Tibial artery (tissue), 4 donors: ENCODE measurements around the gene CDH4.

Experiments
- DNase-seq, 2 donors: peaks; one replicate each; pipeline ENCODE4 v3.0.0-alpha.2; 2019
- H3K27ac ChIP-seq, 2 donors: fragments of 200-600 bp; sonication (generic) in 1 of 2; 1 replicate in 1 of 2; 2 replicates in 1 of 2; pipeline ENCODE4 v1.5.1; 2018 to 2019; ENCODE audit warnings: mild to moderate bottlenecking in 1 of 2
- H3K27me3 ChIP-seq, 2 donors: fragments of 200-600 bp; sonication (generic) in 1 of 2; one replicate each; pipeline versions ENCODE4 v1.5.1 to v1.6.0; 2016 to 2019
- H3K36me3 ChIP-seq, 3 donors: fragments of 200-600 bp; sonication (generic) in 2 of 3; one replicate each; pipeline ENCODE4 v1.5.1; 2016 to 2019; ENCODE audit warnings: mild to moderate bottlenecking in 2 of 3
- H3K4me1 ChIP-seq, 4 donors: fragments of 200-600 bp; sonication (generic) in 2 of 4; 1 replicate in 3 of 4; 2 replicates in 1 of 4; pipeline ENCODE4 v1.5.1; 2016 to 2019
- H3K4me3 ChIP-seq, 2 donors: fragments of 200-600 bp; sonication (generic) in 1 of 2; 1 replicate in 1 of 2; 2 replicates in 1 of 2; pipeline ENCODE4 v1.5.1; 2018 to 2019; ENCODE audit warnings: mild to moderate bottlenecking in 2 of 2
- H3K9me3 ChIP-seq, 3 donors: fragments of 200-600 bp; sonication (generic) in 1 of 3; one replicate each; pipeline ENCODE4 v1.5.1; 2016 to 2019
- intact Hi-C: fragments of 100-400 bp; cut with DNase I; formaldehyde crosslinking; loops from one replicate; pipeline ENCODE4 v1.15.0; 2023; ENCODE audit warnings: low total_unique reads
- TF ChIP-seq, protein P1 (sequence below), 2 experiments: fragments of 200-600 bp in 1 of 2; fragments of 450-650 bp in 1 of 2; IDR thresholded peaks; one replicate each; pipeline ENCODE4 v1.5.1; 2017 to 2019; ENCODE audit warnings: antibody characterized with exemption in 2 of 2, mild to moderate bottlenecking in 1 of 2, moderate library complexity in 1 of 2

The CDH4 gene

DNA sequence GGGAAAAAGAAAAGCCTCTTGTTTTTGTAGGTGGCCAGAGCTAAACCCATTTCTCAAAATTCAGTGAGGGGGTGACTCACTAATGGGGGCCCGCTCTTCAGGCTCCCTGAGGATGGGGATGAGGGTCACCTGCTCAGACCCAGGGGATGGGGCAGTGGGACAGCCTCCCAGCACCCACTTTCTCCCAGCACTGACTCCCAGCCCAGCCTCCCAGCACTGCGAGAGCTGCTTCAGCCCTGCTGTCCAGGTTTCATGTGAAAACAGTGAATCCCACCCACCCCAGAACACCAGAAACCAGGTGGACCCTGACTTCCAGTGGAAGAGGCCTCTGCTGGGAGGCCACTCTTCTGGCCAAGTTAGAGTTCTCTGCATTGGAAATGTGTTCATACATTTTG, 362.6 kb downstream of the CDH4 start:
- TF ChIP-seq, protein P1, sequence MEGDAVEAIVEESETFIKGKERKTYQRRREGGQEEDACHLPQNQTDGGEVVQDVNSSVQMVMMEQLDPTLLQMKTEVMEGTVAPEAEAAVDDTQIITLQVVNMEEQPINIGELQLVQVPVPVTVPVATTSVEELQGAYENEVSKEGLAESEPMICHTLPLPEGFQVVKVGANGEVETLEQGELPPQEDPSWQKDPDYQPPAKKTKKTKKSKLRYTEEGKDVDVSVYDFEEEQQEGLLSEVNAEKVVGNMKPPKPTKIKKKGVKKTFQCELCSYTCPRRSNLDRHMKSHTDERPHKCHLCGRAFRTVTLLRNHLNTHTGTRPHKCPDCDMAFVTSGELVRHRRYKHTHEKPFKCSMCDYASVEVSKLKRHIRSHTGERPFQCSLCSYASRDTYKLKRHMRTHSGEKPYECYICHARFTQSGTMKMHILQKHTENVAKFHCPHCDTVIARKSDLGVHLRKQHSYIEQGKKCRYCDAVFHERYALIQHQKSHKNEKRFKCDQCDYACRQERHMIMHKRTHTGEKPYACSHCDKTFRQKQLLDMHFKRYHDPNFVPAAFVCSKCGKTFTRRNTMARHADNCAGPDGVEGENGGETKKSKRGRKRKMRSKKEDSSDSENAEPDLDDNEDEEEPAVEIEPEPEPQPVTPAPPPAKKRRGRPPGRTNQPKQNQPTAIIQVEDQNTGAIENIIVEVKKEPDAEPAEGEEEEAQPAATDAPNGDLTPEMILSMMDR (IDR thresholded peaks at IDR 0.05) = no peak
- Histone ChIP-seq H3K9me3 (peaks cover 0 to 4% (median 0%) of the 10 kb centered on the region in 3 donors), H3K27ac (no peak overlapping the region), H3K27me3 (peaks cover 0 to 4% of the 10 kb centered on the region in 2 donors), H3K4me3 (no peak overlapping the region), H3K36me3 (no peaks in the 10 kb centered on the region), H3K4me1 (no peaks in the 10 kb centered on the region)
- no peak for DNase-seq
- intact Hi-C loops = no loop called here

DNA sequence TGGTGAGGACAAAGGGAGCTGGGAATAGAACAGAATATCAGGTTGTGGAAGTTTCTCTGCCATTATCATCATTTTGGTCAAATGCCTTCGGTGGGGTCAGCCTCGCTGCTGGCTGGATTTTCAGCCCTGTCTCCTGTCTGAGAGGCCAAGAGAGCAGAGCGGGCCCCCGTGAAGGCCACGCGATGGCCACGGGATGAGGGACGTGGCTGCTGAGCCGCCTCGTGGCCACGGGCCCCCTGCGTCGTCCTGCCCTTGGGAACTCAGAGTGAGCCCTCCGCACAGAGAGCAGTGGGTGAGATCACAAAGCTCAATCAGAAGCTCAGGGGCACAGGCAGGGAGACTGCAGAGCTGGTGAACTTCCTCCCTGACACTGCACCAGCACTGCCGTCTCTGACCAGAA, 363.7 kb downstream of the CDH4 start:
- Histone ChIP-seq H3K27ac (no peak overlapping the region), H3K27me3 (peaks cover 0 to 4% of the 10 kb centered on the region in 2 donors), H3K4me3 (no peak overlapping the region), H3K36me3 (no peaks in the 10 kb centered on the region), H3K4me1 (no peaks in the 10 kb centered on the region), H3K9me3 (peaks cover 0 to 4% (median 0%) of the 10 kb centered on the region in 3 donors)
- DNase-seq = no peak
- intact Hi-C loops = no loop called here
- TF ChIP-seq, protein P1 (IDR thresholded peaks at IDR 0.05) = no peak

DNA sequence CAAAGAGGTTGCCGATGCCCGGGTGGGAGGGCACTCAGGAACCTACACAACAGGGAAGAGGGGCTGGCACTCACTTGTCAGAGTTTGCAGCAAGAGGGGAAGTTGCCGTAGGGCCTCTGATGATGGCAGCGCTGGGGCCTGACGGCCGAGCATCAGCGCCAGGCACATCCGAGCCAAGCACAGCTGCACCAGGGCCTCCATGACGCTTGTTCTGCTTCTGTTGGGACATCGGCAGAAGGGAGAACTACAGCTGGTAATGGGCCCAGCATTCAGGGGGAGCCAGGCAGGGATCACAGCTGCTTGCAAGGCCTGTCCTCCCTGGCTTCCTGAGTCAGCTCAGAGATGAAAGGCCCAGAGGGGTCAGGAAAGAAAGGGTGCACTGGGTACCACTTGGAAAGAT, 367.7 kb downstream of the CDH4 start:
- Histone ChIP-seq H3K4me3 (no peak overlapping the region), H3K4me1 (no peaks in the 10 kb centered on the region), H3K9me3 (no peaks in the 10 kb centered on the region), H3K36me3 (no peaks in the 10 kb centered on the region), H3K27me3 (peaks cover 0 to 2% of the 10 kb centered on the region in 2 donors), H3K27ac (no peak overlapping the region)
- intact Hi-C loops = no loop called here
- TF ChIP-seq, protein P1 (IDR thresholded peaks at IDR 0.05) = no peak
- DNase-seq = no peak

DNA sequence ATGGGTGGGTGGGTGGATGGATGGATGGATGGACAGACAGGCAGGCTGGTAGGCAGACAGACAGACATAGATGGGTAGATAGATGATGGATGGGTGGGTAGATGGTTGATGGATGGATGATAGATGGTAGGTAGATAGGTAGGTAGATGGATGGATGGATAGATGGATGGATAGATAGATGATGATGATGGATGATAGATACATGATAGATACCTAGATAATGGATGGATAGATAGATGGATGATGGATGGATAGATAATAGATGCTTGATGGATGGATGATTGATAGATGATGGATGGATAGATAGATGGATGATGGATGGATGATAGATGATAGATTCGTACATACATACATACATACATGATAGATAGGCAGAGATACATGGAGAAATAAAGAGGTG, 368.1 kb downstream of the CDH4 start:
- TF ChIP-seq, protein P1 (IDR thresholded peaks at IDR 0.05) = no peak
- H3K4me1 ChIP-seq = no peaks in the 10 kb centered on the region
- no peaks in the 10 kb centered on the region for H3K36me3 ChIP-seq
- H3K27me3 ChIP-seq = peaks cover 0 to 2% of the 10 kb centered on the region in 2 donors
- H3K9me3 ChIP-seq = no peaks in the 10 kb centered on the region
- intact Hi-C loops = no loop called here
- no peak overlapping the region for H3K27ac ChIP-seq
- DNase-seq = no peak
- no peak overlapping the region for H3K4me3 ChIP-seq

DNA sequence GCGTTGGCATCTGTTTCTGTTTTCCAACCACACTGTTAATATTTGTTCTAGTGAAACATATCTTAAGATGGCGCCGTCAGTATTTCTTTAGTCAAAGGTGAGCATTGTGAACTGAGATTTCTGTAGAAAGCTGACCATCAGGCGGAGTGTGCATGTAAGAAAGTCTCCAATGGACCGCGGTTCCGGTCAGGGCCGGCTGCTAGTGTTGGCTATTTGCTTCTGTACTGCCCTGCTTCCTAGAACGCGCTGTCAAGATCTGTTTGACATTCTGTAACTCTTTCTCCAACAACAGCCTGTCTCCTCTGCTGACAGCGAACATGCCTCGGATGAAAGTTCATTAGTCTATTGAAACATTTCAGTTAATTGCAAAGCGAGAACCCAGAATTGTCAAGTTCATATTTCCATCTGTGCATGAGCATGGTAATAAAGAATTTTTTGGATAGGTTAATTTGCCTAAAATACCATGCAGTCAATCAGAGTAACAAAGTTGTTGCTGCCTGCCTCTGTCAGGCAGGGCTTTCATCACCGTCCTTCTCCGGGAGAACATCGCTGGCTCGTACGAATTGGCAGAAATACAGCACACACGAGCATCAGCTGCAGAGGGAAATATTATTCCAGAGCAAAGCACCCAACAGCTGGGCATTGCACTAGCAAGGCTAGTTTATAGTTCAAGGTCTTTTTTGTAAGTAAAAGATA, 369.1 kb downstream of the CDH4 start:
- Histone ChIP-seq H3K36me3 (no peaks in the 10 kb centered on the region), H3K27me3 (peaks cover 0 to 2% of the 10 kb centered on the region in 2 donors), H3K9me3 (no peaks in the 10 kb centered on the region), H3K4me3 (no peak overlapping the region), H3K27ac (no peak overlapping the region), H3K4me1 (no peaks in the 10 kb centered on the region)
- TF ChIP-seq, protein P1 (IDR thresholded peaks at IDR 0.05) = no peak
- intact Hi-C loops = no loop called here
- DNase-seq = no peak
